Dedifferentiated amniotic fluid mesenchymal stem cell (primary cell): Measurements from ENCODE around the gene NKAPD1.
"Not testable (repeated sequence)": the region's sequence is repeated elsewhere in the genome, so short reads cannot be mapped to it uniquely, and the experiment has no call there.

Experiments
- DNase-seq: peaks from one replicate; pipeline ENCODE4 v3.0.0-alpha.2; 2016; ENCODE audit errors: extremely low spot score

Gene NKAPD1

GRCh38 chr11:112073941-112074811, at the start of gene NKAPD1, which contains the start of gene PIH1D2:
NKAPD1 (plus strand) TSS chr11:112074299; CDS start chr11:112075575, 1,276 bp downstream.
PIH1D2 (minus strand) TSS chr11:112074017; CDS start chr11:112073174, 843 bp downstream.
- DNase-seq = peak; percentile 89

GRCh38 chr11:112024773-112025678, 49.1 kb upstream of the NKAPD1 start, which contains the start of gene DLAT:
DLAT (plus strand) TSS chr11:112025408; CDS start chr11:112025473, 65 bp downstream.
- DNase-seq = peak; percentile 56

- DNase-seq = no peak
Measured at GRCh38 chr11:112025707-112026106, 48.4 kb upstream of the NKAPD1 start.

- DNase-seq = not testable (repeated sequence)
Measured at GRCh38 chr11:112026784-112027410, 47.2 kb upstream of the NKAPD1 start.

- DNase-seq = no peak
Measured at GRCh38 chr11:112029460-112029859, 44.6 kb upstream of the NKAPD1 start.

- DNase-seq = no peak
Measured at GRCh38 chr11:112033902-112034301, 40.2 kb upstream of the NKAPD1 start.

GRCh38 chr11:112037527-112037926, 36.6 kb upstream of the NKAPD1 start:
- no peak for DNase-seq

- DNase-seq = no peak
Measured at GRCh38 chr11:112042161-112042960, 31.7 kb upstream of the NKAPD1 start.

GRCh38 chr11:112042961-112043304, 31.2 kb upstream of the NKAPD1 start:
- no peak for DNase-seq

- DNase-seq = no peak
Measured at GRCh38 chr11:112044961-112045360, 29.1 kb upstream of the NKAPD1 start.

- not testable (repeated sequence) for DNase-seq
Measured at GRCh38 chr11:112046647-112047046, 27.5 kb upstream of the NKAPD1 start.

GRCh38 chr11:112048256-112048655, 25.8 kb upstream of the NKAPD1 start:
- DNase-seq = not testable (repeated sequence)

GRCh38 chr11:112049777-112050176, 24.3 kb upstream of the NKAPD1 start:
- DNase-seq = no peak

GRCh38 chr11:112050721-112051120, 23.4 kb upstream of the NKAPD1 start:
- DNase-seq = no peak

GRCh38 chr11:112051768-112052167, 22.3 kb upstream of the NKAPD1 start:
- DNase-seq = no peak

GRCh38 chr11:112057170-112057569, 16.9 kb upstream of the NKAPD1 start:
- no peak for DNase-seq

- no peak for DNase-seq
Measured at GRCh38 chr11:112058103-112058502, 16.0 kb upstream of the NKAPD1 start.

GRCh38 chr11:112062923-112063322, 11.2 kb upstream of the NKAPD1 start:
- DNase-seq = no peak

- DNase-seq = no peak
Measured at GRCh38 chr11:112082729-112083128, 8.6 kb downstream of the NKAPD1 start.

- no peak for DNase-seq
Measured at GRCh38 chr11:112085822-112086421, 11.8 kb downstream of the NKAPD1 start.
